ENCODE results near the gene ALPK3.

DNA sequence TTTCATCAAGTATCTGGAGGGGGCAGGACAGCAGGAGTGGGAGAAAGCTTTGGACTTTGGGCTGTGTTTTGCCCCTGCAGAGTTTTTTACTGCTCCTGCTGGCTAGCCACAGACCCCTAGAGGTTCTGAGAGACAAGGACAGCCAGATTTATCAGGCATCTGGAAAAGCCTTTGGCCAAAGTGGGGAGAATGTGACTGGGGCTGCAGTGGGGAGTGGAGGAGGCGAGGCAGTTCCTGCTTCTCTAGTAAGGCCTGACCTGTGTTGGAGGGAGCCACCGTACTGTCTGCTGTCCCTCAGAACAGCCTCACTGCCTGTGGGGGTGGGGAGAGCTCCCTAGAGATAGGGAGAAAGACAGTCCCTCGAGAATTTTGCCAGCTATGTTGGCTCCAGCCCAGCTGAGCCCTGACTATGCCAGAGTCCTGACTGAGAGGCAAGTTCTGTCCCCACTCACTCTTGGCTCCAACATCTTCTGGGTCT is 2.2 kb downstream of the ALPK3 start:
- no peak for TF ChIP-seq POLR2A (IDR thresholded peaks at IDR 0.05)
- TF ChIP-seq, protein P1, sequence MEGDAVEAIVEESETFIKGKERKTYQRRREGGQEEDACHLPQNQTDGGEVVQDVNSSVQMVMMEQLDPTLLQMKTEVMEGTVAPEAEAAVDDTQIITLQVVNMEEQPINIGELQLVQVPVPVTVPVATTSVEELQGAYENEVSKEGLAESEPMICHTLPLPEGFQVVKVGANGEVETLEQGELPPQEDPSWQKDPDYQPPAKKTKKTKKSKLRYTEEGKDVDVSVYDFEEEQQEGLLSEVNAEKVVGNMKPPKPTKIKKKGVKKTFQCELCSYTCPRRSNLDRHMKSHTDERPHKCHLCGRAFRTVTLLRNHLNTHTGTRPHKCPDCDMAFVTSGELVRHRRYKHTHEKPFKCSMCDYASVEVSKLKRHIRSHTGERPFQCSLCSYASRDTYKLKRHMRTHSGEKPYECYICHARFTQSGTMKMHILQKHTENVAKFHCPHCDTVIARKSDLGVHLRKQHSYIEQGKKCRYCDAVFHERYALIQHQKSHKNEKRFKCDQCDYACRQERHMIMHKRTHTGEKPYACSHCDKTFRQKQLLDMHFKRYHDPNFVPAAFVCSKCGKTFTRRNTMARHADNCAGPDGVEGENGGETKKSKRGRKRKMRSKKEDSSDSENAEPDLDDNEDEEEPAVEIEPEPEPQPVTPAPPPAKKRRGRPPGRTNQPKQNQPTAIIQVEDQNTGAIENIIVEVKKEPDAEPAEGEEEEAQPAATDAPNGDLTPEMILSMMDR (IDR thresholded peaks at IDR 0.05) = no peak
